ENCODE measurements around the gene SBF1. TPM values are rescaled to one million over a fixed set of nuclear protein-coding genes. Genes with fewer than 3 reads are reported as not detected.

Gene SBF1
- total RNA-seq, 2 experiments from 2014 or later: 220 to 227 TPM

- TF ChIP-seq CTCF (IDR thresholded peaks at IDR 0.05): no peak
- intact Hi-C loops (cut with DNase I, micrococcal nuclease): loop anchor here in 1 of 2 experiments (2.0 kb wide), 1 partner anchor 31 kb away; the partner anchor contains the start of gene LMF2
- no peaks in the 10 kb centered on the region for H3K9me3 Mint-ChIP-seq
- ATAC-seq (ENCODE audit: poor library complexity): no peak
- peak in 1 of 14 experiments; percentile 33 for DNase-seq
- peak overlapping the region; percentile 58 for H3K4me3 ChIP-seq (ENCODE audit: low read length)
- peak overlapping the region; percentile 81 for H3K27ac Mint-ChIP-seq
- ChIA-PET CTCF (interaction anchor here (1.0 to 1.5 kb wide), 2 partner anchors 50 to 133 kb away, joined by 3 to 4 read pairs; partner anchors contain the start of gene SCO2), POLR2A (interaction anchor here (1.3 kb wide), 1 partner anchor 32 kb away, joined by 4 read pairs; the partner anchor contains the start of genes LMF2 and NCAPH2)
- peaks cover 44% of the 10 kb centered on the region for H3K4me1 ChIP-seq (ENCODE audit: insufficient read depth, low read length)
- peaks cover 12% of the 10 kb centered on the region for H3K36me3 ChIP-seq (ENCODE audit: insufficient read depth, low read length)
- H3K27me3 ChIP-seq (ENCODE audit: control insufficient read depth in 1 of 2, insufficient read depth in 2 of 2, low read length in 2 of 2): no peaks in the 10 kb centered on the region
- peaks cover 45% of the 10 kb centered on the region for H3K4me1 Mint-ChIP-seq (ENCODE audit: low read depth)
- no peaks in the 10 kb centered on the region for H3K9me3 ChIP-seq (ENCODE audit: control insufficient read depth in 1 of 2, insufficient read depth in 1 of 2, low read length in 2 of 2)
- H3K36me3 Mint-ChIP-seq (ENCODE audit: low read depth): peaks cover 11% of the 10 kb centered on the region
- H3K4me3 Mint-ChIP-seq: peak overlapping the region; percentile 85
- no peaks in the 10 kb centered on the region for H3K27me3 Mint-ChIP-seq
- no peak overlapping the region for H3K27ac ChIP-seq (ENCODE audit: low read depth in 1 of 2, low read length in 2 of 2)
Measured at GRCh38 chr22:50475652-50476002, 792 bp upstream of the SBF1 start.

GRCh38 chr22:50473855-50474671, 772 bp downstream of the SBF1 start:
- Histone ChIP-seq H3K4me1 (ENCODE audit: insufficient read depth, low read length) (peaks cover 59% of the 10 kb centered on the region), H3K36me3 (ENCODE audit: insufficient read depth, low read length) (peaks cover 12% of the 10 kb centered on the region), H3K9me3 (ENCODE audit: control insufficient read depth in 1 of 2, insufficient read depth in 1 of 2, low read length in 2 of 2) (no peaks in the 10 kb centered on the region), H3K27me3 (ENCODE audit: control insufficient read depth in 1 of 2, insufficient read depth in 2 of 2, low read length in 2 of 2) (no peaks in the 10 kb centered on the region), H3K4me3 (ENCODE audit: low read length) (peak overlapping the region; percentile 80), H3K27ac (ENCODE audit: low read depth in 1 of 2, low read length in 2 of 2) (peak overlapping the region; percentile 40 to 94)
- Mint-ChIP-seq H3K4me3 (peak overlapping the region; percentile 92), H3K27me3 (no peaks in the 10 kb centered on the region), H3K4me1 (ENCODE audit: low read depth) (peaks cover 53% of the 10 kb centered on the region), H3K27ac (peak overlapping the region; percentile 94), H3K36me3 (ENCODE audit: low read depth) (peaks cover 21% of the 10 kb centered on the region), H3K9me3 (no peaks in the 10 kb centered on the region)
- no peak for TF ChIP-seq CTCF (IDR thresholded peaks at IDR 0.05)
- ChIA-PET CTCF (interaction anchor here (1.0 to 2.0 kb wide), 7 partner anchors 24 to 222 kb away, joined by 3 to 16 read pairs (median 4); partner anchors contain the start of genes KLHDC7B, LMF2, NCAPH2 and SCO2), POLR2A (interaction anchor here (1.0 to 2.7 kb wide), 3 partner anchors 34 to 148 kb away, joined by 4 to 11 read pairs (median 9); partner anchors contain the start of genes LMF2, NCAPH2 and SCO2)
- intact Hi-C loops (cut with DNase I, micrococcal nuclease): loop anchor here in 1 of 2 experiments (5.0 kb wide), 2 partner anchors 33 to 53 kb away; partner anchors contain the start of genes LMF2, NCAPH2 and SCO2
- no peak for ATAC-seq (ENCODE audit: poor library complexity)
- peak in 5 of 14 experiments; percentile 19 to 47 (median 46) for DNase-seq

- intact Hi-C loops (cut with DNase I, micrococcal nuclease): loop anchor here in 1 of 2 experiments (5.0 kb wide), 2 partner anchors 34 to 54 kb away; partner anchors contain the start of genes LMF2, NCAPH2 and SCO2
- H3K4me3 ChIP-seq (ENCODE audit: low read length): peak overlapping the region; percentile 80
- ChIA-PET POLR2A (interaction anchor here (1.0 to 2.7 kb wide), 4 partner anchors 25 to 148 kb away, joined by 4 to 11 read pairs (median 6); partner anchors contain the start of genes LMF2, NCAPH2 and SCO2), CTCF (interaction anchor here (0.5 to 2.0 kb wide), 8 partner anchors 23 to 221 kb away, joined by 3 to 16 read pairs (median 4); partner anchors contain the start of genes KLHDC7B, LMF2, NCAPH2 and SCO2)
- Mint-ChIP-seq H3K27me3 (no peaks in the 10 kb centered on the region), H3K4me1 (ENCODE audit: low read depth) (peaks cover 61% of the 10 kb centered on the region), H3K36me3 (ENCODE audit: low read depth) (peaks cover 28% of the 10 kb centered on the region), H3K4me3 (peak overlapping the region; percentile 92), H3K27ac (peak overlapping the region; percentile 94), H3K9me3 (no peaks in the 10 kb centered on the region)
- TF ChIP-seq CTCF (IDR thresholded peaks at IDR 0.05): no peak
- DNase-seq (peak in 13 of 14 experiments; percentile 26 to 79 (median 46)), ATAC-seq (ENCODE audit: poor library complexity) (no peak)
- H3K9me3 ChIP-seq (ENCODE audit: control insufficient read depth in 1 of 2, insufficient read depth in 1 of 2, low read length in 2 of 2): no peaks in the 10 kb centered on the region
- peak overlapping the region; percentile 74 to 94 for H3K27ac ChIP-seq (ENCODE audit: low read depth in 1 of 2, low read length in 2 of 2)
- peaks cover 69% of the 10 kb centered on the region for H3K4me1 ChIP-seq (ENCODE audit: insufficient read depth, low read length)
- H3K27me3 ChIP-seq (ENCODE audit: control insufficient read depth in 1 of 2, insufficient read depth in 2 of 2, low read length in 2 of 2): no peaks in the 10 kb centered on the region
- H3K36me3 ChIP-seq (ENCODE audit: insufficient read depth, low read length): peaks cover 15% of the 10 kb centered on the region
Measured at GRCh38 chr22:50473088-50473487, 1.7 kb downstream of the SBF1 start.
